ENCODE data around the gene CDK7. TPM values are rescaled to one million over a fixed set of nuclear protein-coding genes. Genes with fewer than 3 reads are reported as not detected.

Gene CDK7
- polyA plus RNA-seq, 1 donor (not counting 4 experiments of a cell fraction or from before 2014, with no cell fraction given), result 80.5 TPM

GRCh38 chr5:69261034-69261433, 26.3 kb downstream of the CDK7 start:
- no peaks in the 10 kb centered on the region for H3K27me3 ChIP-seq (ENCODE audit: control insufficient read depth, extremely low read depth, insufficient read depth, low read length)
- no peaks in the 10 kb centered on the region for H4K20me1 ChIP-seq (ENCODE audit: control insufficient read depth, extremely low read depth, insufficient read depth, low read length)
- TF ChIP-seq EZH2 (IDR thresholded peaks at IDR 0.05; ENCODE audit: low read length), result no peak
- no peak for TF ChIP-seq CTCF (optimal IDR thresholded peaks at IDR 0.05 in 1 of 3, IDR thresholded peaks at IDR 0.05 in 1 of 3, conservative IDR thresholded peaks at IDR 0.05 in 1 of 3; ENCODE audit: extremely low read depth in 1 of 3, insufficient read depth in 2 of 3, low read length in 3 of 3)
- no peak overlapping the region for H3K4me2 ChIP-seq (ENCODE audit: control insufficient read depth, extremely low read depth, insufficient read depth, low read depth, low read length)
- no peak overlapping the region for H3K9ac ChIP-seq (ENCODE audit: control insufficient read depth, extremely low read depth, insufficient read depth, low read length)
- peaks cover 21% of the 10 kb centered on the region in 2 experiments for H3K36me3 ChIP-seq (ENCODE audit: control insufficient read depth in 2 of 2, extremely low read depth in 1 of 2, insufficient read depth in 2 of 2, low read length in 2 of 2)
- H3K4me1 ChIP-seq (ENCODE audit: control insufficient read depth, extremely low read depth, insufficient read depth, low read length), result no peaks in the 10 kb centered on the region
- no peaks in the 10 kb centered on the region for H3K9me3 ChIP-seq (ENCODE audit: control insufficient read depth, low read depth, low read length)
- DNase-seq (ENCODE audit: low read depth, low spot score) (no peak), FAIRE-seq (no peak)
- dilution Hi-C loops (cut with MboI; ENCODE audit: extremely low pct_ligation_motif_present, low sequenced_read_pairs), result no loop called here
- no peaks in the 10 kb centered on the region for H3K79me2 ChIP-seq (ENCODE audit: control insufficient read depth, insufficient read depth, low read length)
- H3K27ac ChIP-seq (ENCODE audit: control insufficient read depth, insufficient read depth, low read length), result no peak overlapping the region
- no peak overlapping the region for H2AFZ ChIP-seq (ENCODE audit: control insufficient read depth, low read length)
- H3K9me1 ChIP-seq (ENCODE audit: control insufficient read depth, extremely low read depth, insufficient read depth, low read length), result no peaks in the 10 kb centered on the region
- no peak overlapping the region for H3K4me3 ChIP-seq (ENCODE audit: control insufficient read depth in 2 of 3, extremely low read depth in 1 of 3, insufficient read depth in 2 of 3, low read depth in 1 of 3, low read length in 3 of 3)

- FAIRE-seq (no peak), DNase-seq (ENCODE audit: low read depth, low spot score) (no peak)
- Histone ChIP-seq H3K27me3 (ENCODE audit: control insufficient read depth, extremely low read depth, insufficient read depth, low read length) (no peaks in the 10 kb centered on the region), H3K4me3 (ENCODE audit: control insufficient read depth in 2 of 3, extremely low read depth in 1 of 3, insufficient read depth in 2 of 3, low read depth in 1 of 3, low read length in 3 of 3) (no peak overlapping the region), H3K9me1 (ENCODE audit: control insufficient read depth, extremely low read depth, insufficient read depth, low read length) (no peaks in the 10 kb centered on the region), H3K36me3 (ENCODE audit: control insufficient read depth in 2 of 2, extremely low read depth in 1 of 2, insufficient read depth in 2 of 2, low read length in 2 of 2) (peaks cover 10 to 13% of the 10 kb centered on the region in 2 experiments), H3K79me2 (ENCODE audit: control insufficient read depth, insufficient read depth, low read length) (no peaks in the 10 kb centered on the region), H3K4me1 (ENCODE audit: control insufficient read depth, extremely low read depth, insufficient read depth, low read length) (no peaks in the 10 kb centered on the region), H3K4me2 (ENCODE audit: control insufficient read depth, extremely low read depth, insufficient read depth, low read depth, low read length) (no peak overlapping the region), H4K20me1 (ENCODE audit: control insufficient read depth, extremely low read depth, insufficient read depth, low read length) (no peaks in the 10 kb centered on the region), H3K9me3 (ENCODE audit: control insufficient read depth, low read depth, low read length) (no peaks in the 10 kb centered on the region), H2AFZ (ENCODE audit: control insufficient read depth, low read length) (no peak overlapping the region), H3K9ac (ENCODE audit: control insufficient read depth, extremely low read depth, insufficient read depth, low read length) (no peak overlapping the region), H3K27ac (ENCODE audit: control insufficient read depth, insufficient read depth, low read length) (no peak overlapping the region)
- dilution Hi-C loops (cut with MboI; ENCODE audit: extremely low pct_ligation_motif_present, low sequenced_read_pairs), result no loop called here
- TF ChIP-seq CTCF (optimal IDR thresholded peaks at IDR 0.05 in 1 of 3, IDR thresholded peaks at IDR 0.05 in 1 of 3, conservative IDR thresholded peaks at IDR 0.05 in 1 of 3; ENCODE audit: extremely low read depth in 1 of 3, insufficient read depth in 2 of 3, low read length in 3 of 3) (peak; percentile 22 to 41 (median 29)), EZH2 (IDR thresholded peaks at IDR 0.05; ENCODE audit: low read length) (no peak)
These were observed 31.2 kb downstream of the CDK7 start for GRCh38 chr5:69265931-69266330.
